Colonic mucosa (tissue), 4 donors: ENCODE results near the gene MREG. TPM values are rescaled to one million over a fixed set of nuclear protein-coding genes. Genes with fewer than 3 reads are reported as not detected.

Source experiments
- DNase-seq: peaks from one replicate; pipeline ENCODE4 v3.0.0-alpha.2; 2020
- H3K27ac ChIP-seq: fragments of 200-600 bp; one replicate; pipeline ENCODE4 v1.8.0; 2021
- H3K27me3 ChIP-seq: fragments of 200-600 bp; one replicate; pipeline ENCODE4 v1.8.0; 2021
- H3K36me3 ChIP-seq: fragments of 200-600 bp; one replicate; pipeline ENCODE4 v1.8.0; 2021
- H3K4me1 ChIP-seq: fragments of 200-600 bp; one replicate; pipeline ENCODE4 v1.8.0; 2021; ENCODE audit warnings: mild to moderate bottlenecking
- H3K4me3 ChIP-seq: fragments of 200-600 bp; one replicate; pipeline ENCODE4 v1.8.0; 2021
- H3K9ac ChIP-seq, 2 donors: one replicate each; pipeline ENCODE4 v1.7.0; 2013; ENCODE audit warnings: control low read depth in 2 of 2, low read depth in 2 of 2, low read length in 2 of 2
- H3K9me3 ChIP-seq: fragments of 200-600 bp; one replicate; pipeline ENCODE4 v1.8.0; 2021
- intact Hi-C: fragments of 100-400 bp; cut with DNase I; formaldehyde crosslinking; loops from one replicate; pipeline ENCODE4 v1.14.1; 2022
- total RNA-seq, 2 donors: library from RNA; stranded (reverse); fragmentation: NEBNext Ultra II Directional in 1 of 2; extraction: Animal tissue kit (Norgen Biotek cat#: 25700) in 1 of 2; gene quantifications; one replicate each; pipeline ENCODE4 v1.2.1, GENCODE V29; 2021
- TF ChIP-seq, protein P1 (sequence below): fragments of 200-600 bp; IDR thresholded peaks from one replicate; pipeline ENCODE4 v1.8.0; 2022; ENCODE audit warnings: antibody characterized with exemption, mild to moderate bottlenecking
- donor health status: healthy.
- donor health status: DM: no; HTN: no; CAD: no.
- donor health status: DM: no; HTN: no; CAD: no.

The MREG gene
- total RNA-seq, 2 donors from 2014 or later: 8.5 to 9.4 TPM

DNA sequence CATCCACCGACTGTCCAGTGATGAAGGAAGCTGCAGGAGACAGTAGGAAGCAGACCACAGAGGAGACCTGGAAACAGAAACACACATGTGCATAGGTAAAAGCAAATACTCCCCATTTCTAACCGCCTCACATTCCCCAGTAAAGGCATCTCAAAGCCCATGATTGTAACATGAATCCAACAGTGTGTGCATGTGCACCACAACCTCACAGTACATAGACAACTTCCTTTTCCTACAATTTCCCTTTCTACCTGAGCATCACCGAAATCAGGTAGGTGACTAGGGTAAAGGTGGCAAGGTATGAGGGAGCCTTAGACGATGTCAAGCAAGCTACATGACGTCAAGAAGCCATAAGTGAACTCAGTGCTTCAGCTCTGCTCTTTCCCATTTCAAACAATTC, 30.6 kb upstream of the MREG start:
- Histone ChIP-seq H3K4me1 (no peaks in the 10 kb centered on the region), H3K27ac (no peak overlapping the region), H3K4me3 (no peak overlapping the region), H3K27me3 (no peaks in the 10 kb centered on the region), H3K9ac (no peak overlapping the region), H3K36me3 (no peaks in the 10 kb centered on the region), H3K9me3 (no peaks in the 10 kb centered on the region)
- DNase-seq: no peak
- TF ChIP-seq, protein P1, sequence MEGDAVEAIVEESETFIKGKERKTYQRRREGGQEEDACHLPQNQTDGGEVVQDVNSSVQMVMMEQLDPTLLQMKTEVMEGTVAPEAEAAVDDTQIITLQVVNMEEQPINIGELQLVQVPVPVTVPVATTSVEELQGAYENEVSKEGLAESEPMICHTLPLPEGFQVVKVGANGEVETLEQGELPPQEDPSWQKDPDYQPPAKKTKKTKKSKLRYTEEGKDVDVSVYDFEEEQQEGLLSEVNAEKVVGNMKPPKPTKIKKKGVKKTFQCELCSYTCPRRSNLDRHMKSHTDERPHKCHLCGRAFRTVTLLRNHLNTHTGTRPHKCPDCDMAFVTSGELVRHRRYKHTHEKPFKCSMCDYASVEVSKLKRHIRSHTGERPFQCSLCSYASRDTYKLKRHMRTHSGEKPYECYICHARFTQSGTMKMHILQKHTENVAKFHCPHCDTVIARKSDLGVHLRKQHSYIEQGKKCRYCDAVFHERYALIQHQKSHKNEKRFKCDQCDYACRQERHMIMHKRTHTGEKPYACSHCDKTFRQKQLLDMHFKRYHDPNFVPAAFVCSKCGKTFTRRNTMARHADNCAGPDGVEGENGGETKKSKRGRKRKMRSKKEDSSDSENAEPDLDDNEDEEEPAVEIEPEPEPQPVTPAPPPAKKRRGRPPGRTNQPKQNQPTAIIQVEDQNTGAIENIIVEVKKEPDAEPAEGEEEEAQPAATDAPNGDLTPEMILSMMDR: no peak
- intact Hi-C loops: no loop called here

DNA sequence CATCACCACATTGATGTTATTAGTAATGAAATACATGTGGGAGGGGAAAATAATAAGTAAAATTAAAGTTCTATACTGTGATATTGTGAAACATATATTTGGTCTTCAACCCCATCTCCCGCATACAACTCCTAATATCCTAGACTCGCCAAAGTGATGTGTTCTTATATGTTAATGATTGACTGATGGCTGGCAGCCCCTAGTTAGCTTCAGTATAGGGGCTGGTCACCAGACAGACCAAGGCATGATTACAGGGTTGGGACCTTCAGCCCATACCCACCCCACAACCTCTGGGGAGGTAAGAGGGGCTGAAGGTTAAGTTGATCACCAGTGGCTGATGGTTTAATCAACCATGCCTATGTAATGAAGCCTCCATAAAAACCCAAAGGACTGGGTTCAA, 28.1 kb upstream of the MREG start:
- Histone ChIP-seq H3K9ac (no peak overlapping the region), H3K36me3 (no peaks in the 10 kb centered on the region), H3K27ac (no peak overlapping the region), H3K4me1 (no peaks in the 10 kb centered on the region), H3K27me3 (no peaks in the 10 kb centered on the region), H3K4me3 (no peak overlapping the region), H3K9me3 (no peaks in the 10 kb centered on the region)
- no peak for DNase-seq
- intact Hi-C loops: no loop called here
- TF ChIP-seq, protein P1: no peak

DNA sequence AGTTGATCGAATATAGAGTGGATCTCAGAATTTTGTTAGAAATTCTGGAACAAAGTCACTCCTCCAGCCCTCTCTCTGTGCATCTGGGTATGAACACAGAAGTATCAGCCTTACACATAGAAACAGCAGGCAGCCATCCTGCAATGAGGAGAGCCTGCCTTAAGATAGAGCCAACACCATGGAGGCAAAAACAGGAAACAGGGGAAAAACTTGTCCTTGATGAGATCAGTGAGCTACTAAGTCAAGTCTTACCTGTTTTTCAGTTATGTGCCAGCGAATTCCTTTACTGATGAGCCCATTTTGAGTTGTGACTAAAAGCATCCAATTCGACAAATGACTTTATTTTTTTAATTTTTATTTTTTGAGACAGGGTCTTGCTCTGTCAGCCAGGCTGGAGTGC, 26.6 kb upstream of the MREG start:
- no peak overlapping the region for H3K4me3 ChIP-seq
- intact Hi-C loops: no loop called here
- H3K4me1 ChIP-seq: no peaks in the 10 kb centered on the region
- H3K9ac ChIP-seq: no peak overlapping the region
- no peak for DNase-seq
- H3K9me3 ChIP-seq: no peaks in the 10 kb centered on the region
- H3K36me3 ChIP-seq: no peaks in the 10 kb centered on the region
- TF ChIP-seq, protein P1: no peak
- H3K27me3 ChIP-seq: no peaks in the 10 kb centered on the region
- H3K27ac ChIP-seq: no peak overlapping the region

DNA sequence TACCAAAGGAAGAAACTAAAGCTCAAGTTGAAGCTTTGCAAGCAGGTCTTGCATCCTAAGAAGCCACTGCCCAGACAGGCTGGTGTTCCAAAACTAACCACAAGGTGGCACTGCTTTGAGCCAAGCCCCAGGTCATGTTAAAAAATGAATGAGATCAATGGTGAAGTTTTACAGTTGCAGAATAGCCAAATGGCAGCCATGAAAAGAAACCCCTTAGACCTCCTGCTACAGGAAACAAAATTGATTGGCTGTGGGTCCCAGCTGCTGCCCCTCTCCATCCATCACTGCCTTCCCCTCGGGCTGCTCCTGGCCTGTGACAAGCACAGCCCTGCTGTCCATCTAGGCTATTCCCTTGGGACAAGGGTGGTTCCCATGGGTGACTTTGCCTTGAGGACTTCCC, 20.7 kb upstream of the MREG start:
- Histone ChIP-seq H3K36me3 (no peaks in the 10 kb centered on the region), H3K27ac (no peak overlapping the region), H3K4me1 (no peaks in the 10 kb centered on the region), H3K9me3 (no peaks in the 10 kb centered on the region), H3K4me3 (no peak overlapping the region), H3K27me3 (no peaks in the 10 kb centered on the region), H3K9ac (no peak overlapping the region)
- intact Hi-C loops: loop anchor here (5.0 kb wide), 1 partner anchor 78 kb away; no protein-coding TSS in a partner anchor
- TF ChIP-seq, protein P1: peak; percentile 81
- DNase-seq: peak; percentile 77

DNA sequence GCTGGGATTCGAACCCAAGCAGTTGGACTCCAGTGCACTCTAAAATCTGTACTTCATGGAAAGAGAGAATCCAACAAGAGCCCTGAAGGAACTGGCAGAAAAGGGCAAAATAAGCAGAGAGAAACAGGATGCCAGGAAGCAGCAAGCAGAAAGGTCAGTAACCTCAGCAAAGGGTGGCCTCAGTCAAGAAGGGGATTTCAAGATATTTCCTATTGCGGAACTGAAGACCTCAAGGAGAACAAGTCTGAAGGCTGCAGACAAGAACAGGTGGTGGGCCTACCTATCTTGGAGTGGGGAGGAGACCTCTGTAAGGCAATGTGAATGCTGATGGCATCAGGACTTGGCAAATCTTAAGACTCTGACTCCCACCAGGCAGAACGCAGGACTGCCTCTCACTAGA, 20.1 kb upstream of the MREG start:
- no peaks in the 10 kb centered on the region for H3K36me3 ChIP-seq
- H3K27ac ChIP-seq: no peak overlapping the region
- H3K9me3 ChIP-seq: no peaks in the 10 kb centered on the region
- no peaks in the 10 kb centered on the region for H3K27me3 ChIP-seq
- no peak overlapping the region for H3K9ac ChIP-seq
- intact Hi-C loops: loop anchor here (5.0 kb wide), 1 partner anchor 79 kb away; no protein-coding TSS in a partner anchor
- no peak overlapping the region for H3K4me3 ChIP-seq
- no peaks in the 10 kb centered on the region for H3K4me1 ChIP-seq
- DNase-seq: no peak
- TF ChIP-seq, protein P1: no peak
